Kidney (tissue), 14 donors: Measurements from ENCODE around the gene KLHL41. TPM values are rescaled to one million over a fixed set of nuclear protein-coding genes. Genes with fewer than 3 reads are reported as not detected.

Experiments used
- DNase-seq, 5 donors: peaks; one replicate each; pipeline ENCODE4 v3.0.0-alpha.2; 2013 to 2020
- FAIRE-seq: peaks from 2 replicates; lab custom pipeline; 2012; peaks lifted over from hg19 to GRCh38; lab: Jason Lieb, UNC
- H3K27ac ChIP-seq, 2 donors: one replicate each; pipeline ENCODE4 v1.7.0; 2013; ENCODE audit warnings: low read depth in 2 of 2, low read length in 2 of 2, inconsistent platforms in 1 of 2
- H3K27me3 ChIP-seq: one replicate; pipeline ENCODE4 v1.7.1; 2013; ENCODE audit warnings: low read length, inconsistent platforms; ENCODE audit not compliant: control insufficient read depth, insufficient read depth
- H3K36me3 ChIP-seq, 3 donors: one replicate each; pipeline versions ENCODE4 v1.7.0 to v1.7.1; 2013; ENCODE audit warnings: low read length in 3 of 3, control low read depth in 1 of 3, inconsistent platforms in 1 of 3; ENCODE audit not compliant: insufficient read depth in 3 of 3, control insufficient read depth in 2 of 3
- H3K4me1 ChIP-seq, 3 donors: one replicate each; pipeline versions ENCODE4 v1.7.0 to v1.7.1; 2013; ENCODE audit warnings: low read length in 3 of 3, inconsistent platforms in 1 of 3, low read depth in 1 of 3; ENCODE audit not compliant: control insufficient read depth in 2 of 3, insufficient read depth in 2 of 3
- H3K4me3 ChIP-seq, 3 donors: one replicate each; pipeline versions ENCODE4 v1.7.0 to v1.8.1; 2013; ENCODE audit warnings: low read length in 3 of 3, control low read depth in 1 of 3, inconsistent platforms in 1 of 3
- H3K9ac ChIP-seq, 3 donors: one replicate each; pipeline versions ENCODE4 v1.7.0 to v1.7.1; 2013; ENCODE audit warnings: low read length in 3 of 3, control low read depth in 1 of 3, inconsistent platforms in 1 of 3
- H3K9me3 ChIP-seq, 3 donors: one replicate each; pipeline versions ENCODE4 v1.7.0 to v1.7.1; 2013; ENCODE audit warnings: low read length in 3 of 3, control low read depth in 1 of 3, inconsistent platforms in 1 of 3; ENCODE audit not compliant: control insufficient read depth in 2 of 3, insufficient read depth in 1 of 3
- CTCF ChIP-seq: IDR thresholded peaks from 3 replicates; pipeline ENCODE4 v1.5.1; 2012; ENCODE audit warnings: mild to moderate bottlenecking, moderate library complexity, borderline replicate concordance; ENCODE audit not compliant: insufficient read depth; ENCODE audit errors: extremely low read depth
- intact Hi-C: fragments of 100-400 bp; cut with DNase I; formaldehyde crosslinking; loops from one replicate; pipeline ENCODE4 v1.11.1; 2022
- polyA plus RNA-seq: library from polyadenylated mRNA; stranded (reverse); fragments of 350-450 nt; fragmentation: Illumina TruSeq; extraction: RNeasy Lipid Tissue Mini Kit (QIAGEN cat#74804); gene quantifications from one replicate; pipeline ENCODE4 v1.2.3, GENCODE V29; 2014; ENCODE audit warnings: low read depth, low replicate concordance; ENCODE audit not compliant: insufficient read depth
- total RNA-seq: library from RNA; stranded (reverse); fragmentation: NEBNext Ultra II Directional; extraction: Animal tissue kit (Norgen Biotek cat#: 25700); gene quantifications from one replicate; pipeline ENCODE4 v1.2.1, GENCODE V29; 2021
- donor health status: control.
- donor health status: control.
- donor health status: control.
- donor health status: control.
- donor health status: control.
- donor health status: DM: yes; HTN: yes; CAD: no.
- donor health status: Normal renal cell carcinoma (clear cell type).

The KLHL41 gene
- total and polyA plus RNA-seq, 2 donors from 2014 or later, result 0.71 to 1.8 TPM

GRCh38 chr2:169472249-169472648 is 37.3 kb upstream of the KLHL41 start:
- H3K9ac ChIP-seq, result no peak overlapping the region
- no peak for DNase-seq
- H3K4me3 ChIP-seq, result no peak overlapping the region
- no peaks in the 10 kb centered on the region for H3K27me3 ChIP-seq
- no peaks in the 10 kb centered on the region for H3K4me1 ChIP-seq
- no peaks in the 10 kb centered on the region for H3K9me3 ChIP-seq
- H3K36me3 ChIP-seq, result no peaks in the 10 kb centered on the region
- TF ChIP-seq CTCF, result no peak
- no peak overlapping the region for H3K27ac ChIP-seq
- intact Hi-C loops, result no loop called here
- no peak for FAIRE-seq

- Histone ChIP-seq H3K27me3 (no peaks in the 10 kb centered on the region), H3K9me3 (no peaks in the 10 kb centered on the region), H3K4me3 (no peak overlapping the region), H3K4me1 (peaks cover 0 to 2% (median 0%) of the 10 kb centered on the region in 3 donors), H3K36me3 (no peaks in the 10 kb centered on the region), H3K27ac (no peak overlapping the region), H3K9ac (no peak overlapping the region)
- TF ChIP-seq CTCF, result no peak
- intact Hi-C loops, result no loop called here
- no peak for DNase-seq
- no peak for FAIRE-seq
Measured at GRCh38 chr2:169476459-169476858, 33.0 kb upstream of the KLHL41 start.

GRCh38 chr2:169478339-169478738 is 31.2 kb upstream of the KLHL41 start:
- Histone ChIP-seq H3K9me3 (no peaks in the 10 kb centered on the region), H3K9ac (no peak overlapping the region), H3K27me3 (no peaks in the 10 kb centered on the region), H3K27ac (no peak overlapping the region), H3K36me3 (peaks cover 0 to 8% (median 0%) of the 10 kb centered on the region in 3 donors), H3K4me3 (peak overlapping the region in 1 of 3 donors; percentile 67), H3K4me1 (peaks cover 0 to 2% (median 0%) of the 10 kb centered on the region in 3 donors)
- no peak for TF ChIP-seq CTCF
- intact Hi-C loops, result no loop called here
- DNase-seq (no peak), FAIRE-seq (no peak)

- DNase-seq (peak in 1 of 5 donors; percentile 34), FAIRE-seq (no peak)
- intact Hi-C loops, result no loop called here
- peak overlapping the region in 2 of 3 donors; percentile 57 to 83 for H3K9ac ChIP-seq
- H3K4me1 ChIP-seq, result peaks cover 0 to 2% (median 0%) of the 10 kb centered on the region in 3 donors
- H3K27me3 ChIP-seq, result no peaks in the 10 kb centered on the region
- H3K27ac ChIP-seq, result peak overlapping the region in 1 of 2 donors; percentile 33
- TF ChIP-seq CTCF, result no peak
- H3K9me3 ChIP-seq, result no peaks in the 10 kb centered on the region
- H3K36me3 ChIP-seq, result peaks cover 0 to 8% (median under 1%) of the 10 kb centered on the region in 3 donors
- peak overlapping the region; percentile 67 to 93 (median 88) for H3K4me3 ChIP-seq
Measured at GRCh38 chr2:169478745-169479256, 30.7 kb upstream of the KLHL41 start.
